Adrenal gland (tissue), 5 donors: Measurements from ENCODE around the gene PROX1.

ENCODE experiments used
- POLR2A ChIP-seq, 2 donors: fragments of 450-650 bp; IDR thresholded peaks; one replicate each; pipeline ENCODE4 v1.6.1; 2017; ENCODE audit warnings: antibody characterized with exemption in 2 of 2, mild to moderate bottlenecking in 2 of 2, moderate library complexity in 1 of 2
- TF ChIP-seq, protein P1 (sequence below), 6 experiments: fragments of 450-650 bp in 4 of 6; fragments of 200-600 bp in 2 of 6; sonication (generic) in 1 of 6; IDR thresholded peaks; 1 replicate in 5 of 6; 2 replicates in 1 of 6; pipeline versions ENCODE4 v1.5.1 to v1.8.0; 2016 to 2021; ENCODE audit warnings: antibody characterized with exemption in 6 of 6, mild to moderate bottlenecking in 2 of 6, moderate library complexity in 1 of 6
- donor health status: DM: no; HTN: no; CAD: no.

DNA sequence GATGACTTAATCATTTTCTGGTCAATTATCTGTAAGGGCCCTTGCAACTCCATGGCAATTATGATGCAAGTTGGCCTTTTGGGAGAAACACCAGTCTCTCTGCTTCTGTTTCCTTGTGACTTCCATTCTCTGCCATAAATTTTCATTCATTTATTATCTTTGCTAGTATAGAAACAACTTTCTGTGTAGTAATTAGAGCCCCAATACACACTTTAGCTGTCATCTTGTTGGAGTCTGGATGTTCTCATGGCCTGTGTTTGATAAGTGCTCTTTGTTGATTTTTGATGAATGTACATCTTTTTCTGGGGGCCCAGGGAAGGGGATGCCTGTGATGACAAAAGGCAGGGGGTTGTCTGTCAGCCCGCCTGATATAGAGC lies 22.4 kb downstream of the PROX1 start:
- TF ChIP-seq, protein P1, sequence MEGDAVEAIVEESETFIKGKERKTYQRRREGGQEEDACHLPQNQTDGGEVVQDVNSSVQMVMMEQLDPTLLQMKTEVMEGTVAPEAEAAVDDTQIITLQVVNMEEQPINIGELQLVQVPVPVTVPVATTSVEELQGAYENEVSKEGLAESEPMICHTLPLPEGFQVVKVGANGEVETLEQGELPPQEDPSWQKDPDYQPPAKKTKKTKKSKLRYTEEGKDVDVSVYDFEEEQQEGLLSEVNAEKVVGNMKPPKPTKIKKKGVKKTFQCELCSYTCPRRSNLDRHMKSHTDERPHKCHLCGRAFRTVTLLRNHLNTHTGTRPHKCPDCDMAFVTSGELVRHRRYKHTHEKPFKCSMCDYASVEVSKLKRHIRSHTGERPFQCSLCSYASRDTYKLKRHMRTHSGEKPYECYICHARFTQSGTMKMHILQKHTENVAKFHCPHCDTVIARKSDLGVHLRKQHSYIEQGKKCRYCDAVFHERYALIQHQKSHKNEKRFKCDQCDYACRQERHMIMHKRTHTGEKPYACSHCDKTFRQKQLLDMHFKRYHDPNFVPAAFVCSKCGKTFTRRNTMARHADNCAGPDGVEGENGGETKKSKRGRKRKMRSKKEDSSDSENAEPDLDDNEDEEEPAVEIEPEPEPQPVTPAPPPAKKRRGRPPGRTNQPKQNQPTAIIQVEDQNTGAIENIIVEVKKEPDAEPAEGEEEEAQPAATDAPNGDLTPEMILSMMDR (IDR thresholded peaks at IDR 0.05): no peak
- no peak for TF ChIP-seq POLR2A (IDR thresholded peaks at IDR 0.05)
